ENCODE results near the gene ADIPOQ. TPM values are rescaled to one million over a fixed set of nuclear protein-coding genes. Genes with fewer than 3 reads are reported as not detected.
"Not testable (repeated sequence)": the region's sequence is repeated elsewhere in the genome, so short reads cannot be mapped to it uniquely, and the experiment has no call there.

The ADIPOQ gene
- total and polyA plus RNA-seq, 12 donors = 0.39 to 47.0 (median 6.8) TPM; not detected in 1

DNA sequence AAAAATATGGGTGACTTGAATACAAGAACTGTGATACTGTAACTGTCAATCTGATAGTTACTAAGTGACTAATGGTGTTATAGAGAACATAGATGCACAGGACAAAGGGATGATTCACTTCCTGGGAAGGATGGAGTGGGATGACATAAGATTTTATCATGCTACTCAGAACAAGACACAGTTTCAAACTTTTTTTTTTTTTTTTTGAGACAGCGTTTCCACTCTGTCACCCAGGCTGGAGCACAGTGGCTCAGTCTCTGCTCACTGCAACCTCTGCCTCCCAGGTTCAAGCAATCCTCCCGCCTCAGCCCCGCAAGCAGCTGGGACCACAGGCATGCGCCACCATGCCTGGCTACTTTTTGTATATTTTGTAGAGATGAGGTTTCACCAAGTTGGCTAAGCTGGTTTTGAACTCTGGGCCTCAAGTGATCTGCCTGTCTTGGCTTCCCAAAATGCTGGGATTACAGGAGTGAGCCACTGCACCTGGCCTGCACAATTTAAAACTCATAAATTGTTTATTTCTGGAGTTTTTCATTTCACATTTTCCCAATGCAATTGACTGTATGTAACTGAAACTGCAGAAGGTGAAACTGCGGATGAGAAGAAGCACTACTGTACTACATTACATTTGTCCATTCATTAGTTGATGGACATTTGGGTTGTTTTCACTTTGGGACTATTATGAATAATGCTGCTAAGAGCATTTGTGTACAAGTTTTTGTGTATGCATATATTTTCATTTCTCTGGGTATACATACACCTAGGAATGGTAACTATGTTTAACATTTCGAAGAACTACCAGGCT is 40.6 kb downstream of the ADIPOQ start:
- Histone ChIP-seq H3K27me3 (no peaks in the 10 kb centered on the region), H3K36me3 (no peaks in the 10 kb centered on the region), H3K4me1 (peaks cover 0 to 27% (median 0%) of the 10 kb centered on the region in 9 donors), H3K27ac (no peak overlapping the region), H3K9me3 (no peaks in the 10 kb centered on the region), H3K4me3 (no peak overlapping the region)
- intact Hi-C loops (cut with DNase I) = no loop called here
- 86 to 89% methylated on average over 6 of the region's 6 CpGs for WGBS, 2 donors
- no peak for DNase-seq
- peak in 1 of 8 donors; percentile 59 for ATAC-seq
- TF ChIP-seq, protein P1, sequence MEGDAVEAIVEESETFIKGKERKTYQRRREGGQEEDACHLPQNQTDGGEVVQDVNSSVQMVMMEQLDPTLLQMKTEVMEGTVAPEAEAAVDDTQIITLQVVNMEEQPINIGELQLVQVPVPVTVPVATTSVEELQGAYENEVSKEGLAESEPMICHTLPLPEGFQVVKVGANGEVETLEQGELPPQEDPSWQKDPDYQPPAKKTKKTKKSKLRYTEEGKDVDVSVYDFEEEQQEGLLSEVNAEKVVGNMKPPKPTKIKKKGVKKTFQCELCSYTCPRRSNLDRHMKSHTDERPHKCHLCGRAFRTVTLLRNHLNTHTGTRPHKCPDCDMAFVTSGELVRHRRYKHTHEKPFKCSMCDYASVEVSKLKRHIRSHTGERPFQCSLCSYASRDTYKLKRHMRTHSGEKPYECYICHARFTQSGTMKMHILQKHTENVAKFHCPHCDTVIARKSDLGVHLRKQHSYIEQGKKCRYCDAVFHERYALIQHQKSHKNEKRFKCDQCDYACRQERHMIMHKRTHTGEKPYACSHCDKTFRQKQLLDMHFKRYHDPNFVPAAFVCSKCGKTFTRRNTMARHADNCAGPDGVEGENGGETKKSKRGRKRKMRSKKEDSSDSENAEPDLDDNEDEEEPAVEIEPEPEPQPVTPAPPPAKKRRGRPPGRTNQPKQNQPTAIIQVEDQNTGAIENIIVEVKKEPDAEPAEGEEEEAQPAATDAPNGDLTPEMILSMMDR (IDR thresholded peaks at IDR 0.05) = no peak

DNA sequence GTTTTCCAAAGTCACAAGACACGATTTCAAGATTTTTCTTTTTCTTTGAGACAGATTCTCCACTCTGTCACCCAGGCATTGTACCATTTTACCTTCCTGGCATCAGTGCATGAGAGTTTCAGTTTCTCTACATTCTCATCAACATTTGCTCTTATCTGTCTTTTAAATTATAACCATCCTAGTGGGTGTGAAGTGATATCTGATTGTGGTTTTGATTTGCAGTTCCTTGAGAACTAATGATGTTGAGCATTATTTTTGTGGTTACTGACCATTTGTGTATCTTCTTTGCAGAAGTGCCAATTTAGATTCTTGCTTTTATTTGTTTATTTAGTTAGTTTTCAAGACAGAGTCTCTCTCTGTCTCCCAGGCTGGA is 41.2 kb downstream of the ADIPOQ start:
- ATAC-seq = no peak

DNA sequence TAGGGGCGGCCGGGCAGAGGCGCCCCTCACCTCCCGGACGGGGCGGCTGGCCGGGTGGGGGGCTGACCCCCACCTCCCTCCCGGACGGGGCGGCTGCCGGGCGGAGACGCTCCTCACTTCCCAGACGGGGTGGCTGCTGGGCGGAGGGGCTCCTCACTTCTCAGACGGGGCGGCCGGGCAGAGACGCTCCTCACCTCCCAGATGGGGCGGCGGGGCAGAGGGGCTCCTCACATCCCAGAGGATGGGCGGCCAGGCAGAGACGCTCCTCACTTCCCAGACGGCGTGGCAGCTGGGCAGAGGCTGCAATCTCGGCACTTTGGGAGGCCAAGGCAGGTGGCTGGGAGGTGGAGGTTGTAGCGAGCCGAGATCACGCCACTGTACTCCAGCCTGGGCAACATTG is 42.4 kb downstream of the ADIPOQ start:
- H3K9me3 ChIP-seq, H3K27ac ChIP-seq, DNase-seq, H3K27me3 ChIP-seq, ATAC-seq, H3K36me3 ChIP-seq, H3K4me3 ChIP-seq: not testable (repeated sequence)
- peaks cover 0 to 26% (median 0%) of the 10 kb centered on the region in 9 donors for H3K4me1 ChIP-seq
- intact Hi-C loops (cut with DNase I) = loop anchor here in 2 of 10 donors (5.0 kb wide), 2 partner anchors 47 to 1542 kb away; partner anchors contain the start of gene ST6GAL1 (in 1 of the 2)
- WGBS, 2 donors = 96 to 97% methylated on average over 18 to 29 of the region's 29 CpGs

More for the DNA sequence above, 41.2 kb downstream of the ADIPOQ start:
- intact Hi-C loops (cut with DNase I) = no loop called here
- H3K36me3 ChIP-seq = no peaks in the 10 kb centered on the region
- no peaks in the 10 kb centered on the region for H3K9me3 ChIP-seq
- TF ChIP-seq, protein P1 (IDR thresholded peaks at IDR 0.05) = no peak
- peaks cover 0 to 27% (median 0%) of the 10 kb centered on the region in 9 donors for H3K4me1 ChIP-seq
- H3K27ac ChIP-seq = no peak overlapping the region
- H3K4me3 ChIP-seq = no peak overlapping the region
- WGBS, 2 donors = 94 to 95% methylated on average over 1 of the region's 1 CpG
- no peak for DNase-seq
- no peaks in the 10 kb centered on the region for H3K27me3 ChIP-seq

DNA sequence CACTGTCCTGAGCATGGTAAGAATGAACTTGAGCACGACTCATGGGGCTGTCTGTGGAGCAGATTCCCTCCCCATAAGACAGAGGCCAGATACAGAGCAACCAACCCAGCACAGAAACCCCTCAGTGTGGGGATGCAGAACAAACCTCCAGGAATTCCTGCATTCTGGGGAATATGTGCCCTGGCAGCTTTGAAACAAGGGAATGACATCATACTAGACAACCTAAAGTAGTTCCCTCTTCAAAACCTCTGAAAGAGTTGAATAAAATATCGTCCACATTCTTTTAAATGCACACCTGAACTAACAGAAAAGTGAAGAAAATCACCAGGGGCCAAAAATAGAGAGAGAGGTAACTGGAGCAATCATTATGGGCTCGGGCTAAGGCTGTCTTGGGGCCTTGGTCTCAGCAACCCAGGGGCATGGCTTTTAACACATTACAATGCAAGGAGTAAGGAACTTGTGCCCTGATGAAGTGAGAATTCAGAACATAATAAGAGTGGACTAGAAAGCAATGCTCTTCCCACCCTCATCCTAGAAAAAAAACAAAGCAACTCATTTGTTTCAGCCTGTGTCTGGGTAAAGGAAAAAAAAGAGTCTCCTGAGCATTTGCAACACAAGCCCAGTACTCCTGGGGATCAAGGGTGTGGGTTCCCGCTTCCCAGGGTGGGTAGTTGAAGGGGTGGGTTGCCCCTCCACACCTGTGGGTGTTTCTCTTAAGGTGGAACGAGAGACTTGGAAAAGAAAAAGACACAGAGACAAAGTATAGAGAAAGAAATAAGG is 43.9 kb downstream of the ADIPOQ start:
- TF ChIP-seq, protein P1 (IDR thresholded peaks at IDR 0.05) = no peak
- DNase-seq (no peak), ATAC-seq (no peak)
- Histone ChIP-seq H3K4me1 (peaks cover 0 to 21% (median 0%) of the 10 kb centered on the region in 9 donors), H3K9me3 (no peaks in the 10 kb centered on the region), H3K36me3 (no peaks in the 10 kb centered on the region), H3K4me3 (no peak overlapping the region), H3K27me3 (no peaks in the 10 kb centered on the region), H3K27ac (no peak overlapping the region)
- intact Hi-C loops (cut with DNase I) = loop anchor here in 2 of 10 donors (5.0 kb wide), 2 partner anchors 46 to 1541 kb away; partner anchors contain the start of gene ST6GAL1 (in 1 of the 2)
- 85 to 94% methylated on average over 5 of the region's 5 CpGs for WGBS, 2 donors

DNA sequence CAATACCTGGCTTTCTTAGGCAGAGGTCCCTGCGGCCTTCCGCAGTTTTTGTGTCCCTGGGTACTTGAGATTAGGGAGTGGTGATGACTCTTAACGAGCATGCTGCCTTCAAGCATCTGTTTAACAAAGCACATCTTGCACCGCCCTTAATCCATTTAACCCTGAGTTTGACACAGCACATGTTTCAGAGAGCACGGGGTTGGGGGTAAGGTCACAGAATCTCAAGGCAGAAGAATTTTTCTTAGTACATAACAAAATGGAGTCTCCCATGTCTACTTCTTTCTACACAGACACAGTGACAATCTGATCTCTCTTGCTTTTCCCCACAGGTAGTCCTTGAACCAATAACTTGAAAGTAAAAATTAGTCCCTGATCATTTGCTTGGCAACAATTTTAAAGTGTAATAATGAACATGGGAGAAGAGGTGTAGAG is 45.0 kb downstream of the ADIPOQ start:
- H3K4me3 ChIP-seq, ATAC-seq, H3K27me3 ChIP-seq, H3K36me3 ChIP-seq, H3K9me3 ChIP-seq, DNase-seq, H3K27ac ChIP-seq: not testable (repeated sequence)
- intact Hi-C loops (cut with DNase I) = loop anchor here in 2 of 10 donors (5.0 kb wide), 2 partner anchors 45 to 1540 kb away; partner anchors contain the start of gene ST6GAL1 (in 1 of the 2)
- WGBS, 2 donors = 34 to 36% methylated on average over 2 of the region's 5 CpGs
- H3K4me1 ChIP-seq = peaks cover 0 to 17% (median 0%) of the 10 kb centered on the region in 9 donors

Measured in heart right ventricle (tissue), 16 donors.